ENCODE data around the gene TMEM131L. TPM values are rescaled to one million over a fixed set of nuclear protein-coding genes. Genes with fewer than 3 reads are reported as not detected.

TMEM131L gene
- total RNA-seq, 1 experiment from 2014 or later: 19.7 TPM

DNA sequence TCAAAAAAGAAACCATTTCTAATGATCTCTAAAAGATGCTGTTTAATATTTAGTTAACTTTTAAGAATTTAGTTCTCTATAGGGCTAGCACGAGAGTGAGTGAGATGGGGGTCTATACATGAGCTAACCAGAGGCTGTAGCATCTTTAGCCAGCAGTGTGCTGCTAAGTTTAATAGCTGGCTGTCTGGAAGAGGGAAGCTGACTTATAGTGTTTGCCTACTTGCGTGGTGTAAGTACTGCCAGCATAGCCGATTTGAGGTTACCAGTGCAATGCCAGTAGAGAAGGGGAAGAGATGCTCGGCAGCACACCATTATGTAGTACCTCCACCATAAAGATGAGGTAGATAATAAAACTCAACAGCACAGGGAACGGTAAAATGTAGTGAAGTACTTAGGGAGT lies 47.1 kb upstream of the TMEM131L start:
- Histone ChIP-seq H3K27ac (ENCODE audit: low read depth, low read length) (no peak overlapping the region), H3K4me3 (replicated peaks in 1 of 2; ENCODE audit: low read depth in 1 of 2, low read length in 2 of 2) (no peak overlapping the region), H2AFZ (ENCODE audit: low read depth, low read length, poor library complexity, severe bottlenecking) (no peak overlapping the region), H3K4me1 (ENCODE audit: control insufficient read depth in 1 of 2, insufficient read depth in 2 of 2, low read length in 2 of 2) (no peaks in the 10 kb centered on the region), H3K4me2 (ENCODE audit: low read length) (no peak overlapping the region), H3K9me3 (ENCODE audit: control insufficient read depth in 1 of 2, insufficient read depth in 1 of 2, low read depth in 1 of 2, low read length in 2 of 2) (no peaks in the 10 kb centered on the region), H3K36me3 (ENCODE audit: control insufficient read depth in 1 of 2, insufficient read depth in 2 of 2, low read length in 2 of 2) (peaks cover 0 to 4% of the 10 kb centered on the region in 2 experiments; a peak in 1 of 4 replicates), H3K9me2 (ENCODE audit: insufficient read depth) (no peaks in the 10 kb centered on the region), H3K9ac (ENCODE audit: low read length) (no peak overlapping the region), H4K20me1 (ENCODE audit: insufficient read depth) (no peaks in the 10 kb centered on the region), H3K79me2 (ENCODE audit: insufficient read depth, low read length) (no peaks in the 10 kb centered on the region), H3K27me3 (ENCODE audit: insufficient read depth, low read length) (no peaks in the 10 kb centered on the region)
- ChIA-PET RAD21 (ENCODE audit: low non-redundant PET in 1 of 2, low total read pairs in 2 of 2, uncharacterized antibody in 2 of 2, unreplicated experiment in 2 of 2) (no interaction called here), CTCF (interaction anchor here (1.2 kb wide), 1 partner anchor 14 kb away, joined by 3 read pairs; no protein-coding TSS in a partner anchor), POLR2A (no interaction called here)
- DNase-seq (ENCODE audit: low read depth, low spot score) (no peak), ATAC-seq (no peak)
- TF ChIP-seq CBX3 (IDR thresholded peaks at IDR 0.05; ENCODE audit: low read depth): no peak
- TF ChIP-seq CTCF (IDR thresholded peaks at IDR 0.05 in 2 of 3, conservative IDR thresholded peaks at IDR 0.05 in 1 of 3; ENCODE audit: borderline replicate concordance in 1 of 3, insufficient read depth in 1 of 3, low read depth in 2 of 3, low read length in 2 of 3): no peak
- no peak for TF ChIP-seq YY1 (IDR thresholded peaks at IDR 0.05; ENCODE audit: extremely low read depth, insufficient replicate concordance, low read depth, low read length)
- BruUV-seq (replicated peaks): no TSS peak
- intact Hi-C loops (cut with micrococcal nuclease): no loop called here

DNA sequence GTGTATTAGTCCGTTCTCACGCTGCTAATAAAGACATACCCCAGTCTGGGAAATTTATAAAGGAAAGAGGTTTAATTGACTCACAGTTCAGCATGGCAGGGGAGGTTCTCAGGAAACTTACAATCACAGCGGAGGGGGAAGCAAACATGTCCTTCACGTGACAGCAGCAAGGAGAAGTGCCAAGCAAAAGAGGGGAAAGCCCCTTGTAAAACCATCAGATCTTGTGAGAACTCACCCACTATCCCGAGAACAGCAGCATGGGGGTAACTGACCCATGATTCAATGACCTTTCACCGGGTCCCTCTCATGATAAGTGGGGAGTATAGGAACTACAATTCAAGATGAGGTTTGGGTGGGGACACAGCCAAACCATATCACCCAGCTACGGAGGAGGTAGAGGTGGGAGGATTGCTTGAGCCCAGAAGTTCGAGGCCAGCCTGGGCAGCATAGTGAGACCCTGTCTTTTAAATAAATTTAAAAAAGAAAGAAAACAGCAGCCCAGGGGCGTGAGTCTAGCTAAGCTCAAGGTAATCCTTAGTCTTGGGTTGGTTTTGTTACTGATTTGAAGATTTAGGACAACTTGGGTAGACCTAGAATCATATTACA lies 46.4 kb upstream of the TMEM131L start:
- intact Hi-C loops (cut with micrococcal nuclease): no loop called here
- Histone ChIP-seq H3K27ac (ENCODE audit: low read depth, low read length) (no peak overlapping the region), H3K9me3 (ENCODE audit: control insufficient read depth in 1 of 2, insufficient read depth in 1 of 2, low read depth in 1 of 2, low read length in 2 of 2) (no peaks in the 10 kb centered on the region), H3K79me2 (ENCODE audit: insufficient read depth, low read length) (no peaks in the 10 kb centered on the region), H3K4me1 (ENCODE audit: control insufficient read depth in 1 of 2, insufficient read depth in 2 of 2, low read length in 2 of 2) (no peaks in the 10 kb centered on the region), H3K36me3 (ENCODE audit: control insufficient read depth in 1 of 2, insufficient read depth in 2 of 2, low read length in 2 of 2) (0 out of 4 replicates have a peak, but pooled peaks cover 0 to 4% of the 10 kb centered on the region in 2 experiments), H3K9ac (ENCODE audit: low read length) (no peak overlapping the region), H3K4me3 (replicated peaks in 1 of 2; ENCODE audit: low read depth in 1 of 2, low read length in 2 of 2) (no peak overlapping the region), H4K20me1 (ENCODE audit: insufficient read depth) (no peaks in the 10 kb centered on the region), H2AFZ (ENCODE audit: low read depth, low read length, poor library complexity, severe bottlenecking) (no peak overlapping the region), H3K9me2 (ENCODE audit: insufficient read depth) (no peaks in the 10 kb centered on the region), H3K4me2 (ENCODE audit: low read length) (no peak overlapping the region), H3K27me3 (ENCODE audit: insufficient read depth, low read length) (no peaks in the 10 kb centered on the region)
- ATAC-seq (no peak), DNase-seq (ENCODE audit: low read depth, low spot score) (no peak)
- ChIA-PET CTCF (no interaction called here), POLR2A (no interaction called here), RAD21 (ENCODE audit: low non-redundant PET in 1 of 2, low total read pairs in 2 of 2, uncharacterized antibody in 2 of 2, unreplicated experiment in 2 of 2) (no interaction called here)
- no TSS peak for BruUV-seq (replicated peaks)
- TF ChIP-seq SRF (IDR thresholded peaks at IDR 0.05; ENCODE audit: low read depth) (no peak), YY1 (IDR thresholded peaks at IDR 0.05; ENCODE audit: extremely low read depth, insufficient replicate concordance, low read depth, low read length) (no peak), ATF3 (IDR thresholded peaks at IDR 0.05) (no peak), CBX3 (IDR thresholded peaks at IDR 0.05; ENCODE audit: low read depth) (no peak), ZFX (IDR thresholded peaks at IDR 0.05) (no peak), EGR1 (IDR thresholded peaks at IDR 0.05; ENCODE audit: low read depth) (no peak), CTCF (IDR thresholded peaks at IDR 0.05 in 2 of 3, conservative IDR thresholded peaks at IDR 0.05 in 1 of 3; ENCODE audit: borderline replicate concordance in 1 of 3, insufficient read depth in 1 of 3, low read depth in 2 of 3, low read length in 2 of 3) (no peak), ZNF274 (IDR thresholded peaks at IDR 0.05; ENCODE audit: low read depth, low read length) (no peak), POLR2AphosphoS5 (IDR thresholded peaks at IDR 0.05; ENCODE audit: low read depth, low read length) (no peak), POLR2A (IDR thresholded peaks at IDR 0.05; ENCODE audit: borderline replicate concordance, extremely low read depth, insufficient read depth, insufficient read length) (no peak), EZH2 (IDR thresholded peaks at IDR 0.05) (no peak), SIN3A (IDR thresholded peaks at IDR 0.05; ENCODE audit: low read depth) (no peak), RAD21 (IDR thresholded peaks at IDR 0.05; ENCODE audit: low read depth) (no peak)
